NCI-H69 (cell line): ENCODE data around the gene TACR2.

Experiments used
- DNase-seq: peaks from one replicate; lab custom pipeline; 2025; lab: John Stamatoyannopoulos, UW

Gene TACR2

GRCh38 chr10:69403066-69403465 is 13.7 kb downstream of the TACR2 start:
- no peak for DNase-seq

GRCh38 chr10:69402386-69402785 is 14.3 kb downstream of the TACR2 start:
- DNase-seq = no peak

- no peak for DNase-seq
These were observed 15.3 kb downstream of the TACR2 start for GRCh38 chr10:69401416-69401815.

- no peak for DNase-seq
These were observed 15.8 kb downstream of the TACR2 start for GRCh38 chr10:69400936-69401335.

GRCh38 chr10:69398466-69398865 is 18.3 kb downstream of the TACR2 start:
- no peak for DNase-seq

- DNase-seq = no peak
These were observed 18.7 kb downstream of the TACR2 start for GRCh38 chr10:69397972-69398371.

- no peak for DNase-seq
These were observed 22.7 kb downstream of the TACR2 start for GRCh38 chr10:69394020-69394419.

- DNase-seq = peak; percentile 75
These were observed 24.2 kb downstream of the TACR2 start for GRCh38 chr10:69392481-69393000.

- DNase-seq = no peak
These were observed 25.6 kb downstream of the TACR2 start for GRCh38 chr10:69391158-69391557.

- peak; percentile 27 for DNase-seq
These were observed 26.8 kb downstream of the TACR2 start for GRCh38 chr10:69389827-69390490.

- no peak for DNase-seq
These were observed 28.2 kb downstream of the TACR2 start for GRCh38 chr10:69388488-69388887.

- no peak for DNase-seq
These were observed 29.2 kb downstream of the TACR2 start for GRCh38 chr10:69387500-69387899.

GRCh38 chr10:69385454-69386350 is 31.0 kb downstream of the TACR2 start:
- no peak for DNase-seq

- no peak for DNase-seq
These were observed 32.4 kb downstream of the TACR2 start for GRCh38 chr10:69384320-69384719.

- no peak for DNase-seq
These were observed 33.2 kb downstream of the TACR2 start for GRCh38 chr10:69383558-69383957.

GRCh38 chr10:69382382-69383117 is 34.2 kb downstream of the TACR2 start:
- no peak for DNase-seq

GRCh38 chr10:69379800-69380199 is 36.9 kb downstream of the TACR2 start:
- DNase-seq = no peak

- no peak for DNase-seq
These were observed 38.8 kb downstream of the TACR2 start for GRCh38 chr10:69377933-69378332.

GRCh38 chr10:69377191-69377590 is 39.5 kb downstream of the TACR2 start:
- no peak for DNase-seq

GRCh38 chr10:69376662-69377061 is 40.1 kb downstream of the TACR2 start:
- DNase-seq = no peak

- DNase-seq = peak; percentile 55
These were observed 41.2 kb downstream of the TACR2 start for GRCh38 chr10:69375307-69376151.

GRCh38 chr10:69374931-69375306 is 41.8 kb downstream of the TACR2 start:
- no peak for DNase-seq
